ENCODE measurements around the gene ANKRD49.

Gene ANKRD49

DNA sequence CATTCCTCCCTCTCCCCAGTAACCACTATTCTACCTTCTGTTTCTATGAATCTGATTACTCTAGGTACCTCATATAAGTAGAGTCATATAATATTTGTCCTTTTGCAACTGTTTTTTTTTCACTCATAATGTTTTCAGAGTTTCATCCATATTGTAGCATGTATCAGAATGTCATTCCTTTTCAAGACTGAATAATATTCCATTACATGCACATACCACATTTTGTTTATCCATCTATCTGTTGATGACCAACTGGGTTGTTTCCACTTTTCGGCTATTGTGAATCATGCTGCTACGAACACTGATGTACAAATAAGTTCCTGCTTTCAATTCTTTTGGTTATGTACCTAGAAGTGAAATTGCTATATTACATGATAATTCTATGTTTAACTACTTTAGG is 40.8 kb upstream of the ANKRD49 start:
- DNase-seq (ENCODE audit: extremely low read depth, low read depth), result no peak
- no peak overlapping the region for H3K4me3 ChIP-seq (replicated peaks; ENCODE audit: low read depth, low read length)

GRCh38 chr11:94454301-94454700 is 39.5 kb upstream of the ANKRD49 start:
- H3K4me3 ChIP-seq (replicated peaks; ENCODE audit: low read depth, low read length), result no peak overlapping the region
- no peak for TF ChIP-seq CTCF (IDR thresholded peaks at IDR 0.05; ENCODE audit: low read depth, low read length, missing control alignments)
- no peak for DNase-seq (ENCODE audit: extremely low read depth, low read depth)

More for the DNA sequence above, 40.8 kb upstream of the ANKRD49 start:
- TF ChIP-seq CTCF (IDR thresholded peaks at IDR 0.05; ENCODE audit: low read depth, low read length, missing control alignments), result no peak

GRCh38 chr11:94455861-94456260 is 37.9 kb upstream of the ANKRD49 start:
- TF ChIP-seq CTCF (IDR thresholded peaks at IDR 0.05; ENCODE audit: low read depth, low read length, missing control alignments), result no peak
- DNase-seq (ENCODE audit: extremely low read depth, low read depth), result no peak

DNA sequence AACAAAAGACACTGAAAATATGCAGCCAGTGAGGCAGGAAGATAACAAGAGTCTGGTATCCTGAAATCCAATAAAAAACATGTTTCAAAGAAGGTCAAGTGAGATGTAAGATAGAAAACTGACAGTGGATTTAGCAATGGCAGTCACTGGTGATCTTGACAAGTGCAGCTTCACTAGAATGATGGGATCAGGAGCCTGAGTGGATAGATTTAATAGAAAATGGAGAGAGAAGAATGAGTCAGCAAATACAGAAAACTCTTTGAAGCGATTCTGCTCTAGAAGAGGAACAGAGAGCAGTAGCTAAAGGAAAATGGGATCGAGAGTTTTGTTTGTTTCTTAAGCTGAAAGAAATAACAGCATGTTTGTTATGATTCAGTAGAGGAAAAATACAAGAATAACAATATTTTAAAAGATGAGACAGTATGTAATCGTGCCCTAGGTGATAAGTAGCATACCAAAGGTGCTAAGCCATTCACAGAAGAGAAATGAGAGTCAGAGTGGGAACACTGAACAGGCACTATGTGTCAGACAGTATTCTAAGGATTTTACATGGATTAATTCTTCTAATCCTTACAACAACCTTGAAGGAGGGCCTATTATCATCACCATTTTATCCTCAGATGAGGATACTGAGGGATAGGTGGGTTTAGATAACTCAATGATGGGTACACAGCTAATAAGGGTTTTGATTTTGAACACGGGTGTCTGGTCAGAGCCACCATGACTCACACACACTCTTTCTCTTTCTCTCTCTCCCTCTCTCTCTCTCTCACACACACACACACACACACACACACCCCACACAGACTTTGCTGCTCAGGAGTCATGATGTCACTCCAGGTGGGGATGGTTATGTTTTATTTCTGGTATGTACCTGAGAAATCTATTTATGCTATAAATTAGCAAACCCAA is 36.4 kb upstream of the ANKRD49 start:
- no peak for TF ChIP-seq CTCF (IDR thresholded peaks at IDR 0.05; ENCODE audit: low read depth, low read length, missing control alignments)
- no peak for DNase-seq (ENCODE audit: extremely low read depth, low read depth)
- H3K4me3 ChIP-seq (replicated peaks; ENCODE audit: low read depth, low read length), result no peak overlapping the region

More at GRCh38 chr11:94455861-94456260, 37.9 kb upstream of the ANKRD49 start:
- no peak overlapping the region for H3K4me3 ChIP-seq (replicated peaks; ENCODE audit: low read depth, low read length)

DNA sequence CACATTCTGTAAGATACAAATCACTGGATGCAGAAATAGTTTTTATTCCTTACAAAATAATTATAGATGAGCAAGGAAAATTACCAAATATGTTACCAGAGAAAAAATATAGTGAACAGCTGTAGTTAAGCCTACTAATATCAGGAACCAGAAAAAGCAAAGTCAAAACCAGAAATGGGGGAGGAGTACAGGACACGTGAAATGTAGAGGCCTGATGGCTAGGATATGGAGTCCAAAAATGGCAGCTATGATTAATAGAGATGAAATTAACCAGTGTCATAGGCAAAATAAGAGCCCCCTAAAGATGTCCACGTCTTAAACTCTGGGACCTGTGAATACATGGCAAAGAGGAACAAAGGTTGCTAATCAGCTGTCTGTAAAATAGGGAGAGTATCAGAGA is 34.2 kb upstream of the ANKRD49 start:
- TF ChIP-seq CTCF (IDR thresholded peaks at IDR 0.05; ENCODE audit: low read depth, low read length, missing control alignments), result no peak
- H3K4me3 ChIP-seq (replicated peaks; ENCODE audit: low read depth, low read length), result no peak overlapping the region
- DNase-seq (ENCODE audit: extremely low read depth, low read depth), result no peak

GRCh38 chr11:94469416-94469815 is 24.4 kb upstream of the ANKRD49 start:
- no peak for DNase-seq (ENCODE audit: extremely low read depth, low read depth)
- no peak overlapping the region for H3K4me3 ChIP-seq (replicated peaks; ENCODE audit: low read depth, low read length)
- no peak for TF ChIP-seq CTCF (IDR thresholded peaks at IDR 0.05; ENCODE audit: low read depth, low read length, missing control alignments)
